CD4-positive, alpha-beta T cell treated with Interleukin-17A for 4 hours (primary cell): Measurements from ENCODE around the gene NRSN2.

Experiments used
- DNase-seq: peaks from one replicate; pipeline ENCODE4 v3.0.0-alpha.2; 2020; ENCODE audit warnings: mixed read lengths

The NRSN2 gene, protein sequence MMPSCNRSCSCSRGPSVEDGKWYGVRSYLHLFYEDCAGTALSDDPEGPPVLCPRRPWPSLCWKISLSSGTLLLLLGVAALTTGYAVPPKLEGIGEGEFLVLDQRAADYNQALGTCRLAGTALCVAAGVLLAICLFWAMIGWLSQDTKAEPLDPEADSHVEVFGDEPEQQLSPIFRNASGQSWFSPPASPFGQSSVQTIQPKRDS

GRCh38 chr20:346640-347316, at the start of gene NRSN2:
NRSN2 (plus strand) TSS chr20:347111; CDS start chr20:349644, 2,533 bp downstream.
- DNase-seq = peak; percentile 45

DNA sequence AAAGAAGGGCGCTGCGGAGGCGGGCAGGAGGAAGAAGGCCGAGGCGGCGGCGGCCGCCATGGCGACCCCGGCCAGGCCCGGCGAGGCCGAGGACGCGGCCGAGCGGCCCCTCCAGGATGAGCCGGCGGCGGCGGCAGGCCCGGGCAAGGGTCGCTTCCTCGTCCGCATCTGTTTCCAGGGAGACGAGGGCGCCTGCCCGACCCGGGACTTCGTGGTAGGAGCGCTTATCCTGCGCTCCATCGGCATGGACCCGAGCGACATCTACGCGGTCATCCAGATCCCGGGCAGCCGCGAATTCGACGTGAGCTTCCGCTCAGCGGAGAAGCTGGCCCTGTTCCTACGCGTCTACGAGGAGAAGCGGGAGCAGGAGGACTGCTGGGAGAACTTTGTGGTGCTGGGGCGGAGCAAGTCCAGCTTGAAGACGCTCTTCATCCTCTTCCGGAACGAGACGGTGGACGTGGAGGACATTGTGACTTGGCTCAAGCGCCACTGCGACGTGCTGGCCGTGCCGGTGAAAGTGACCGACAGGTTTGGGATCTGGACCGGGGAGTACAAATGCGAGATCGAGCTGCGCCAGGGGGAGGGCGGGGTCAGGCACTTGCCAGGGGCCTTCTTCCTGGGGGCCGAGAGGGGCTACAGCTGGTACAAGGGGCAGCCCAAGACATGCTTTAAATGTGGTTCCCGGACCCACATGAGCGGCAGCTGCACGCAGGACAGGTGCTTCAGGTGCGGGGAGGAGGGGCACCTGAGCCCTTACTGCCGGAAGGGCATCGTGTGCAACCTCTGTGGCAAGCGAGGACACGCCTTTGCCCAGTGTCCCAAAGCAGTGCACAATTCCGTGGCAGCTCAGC, 48.8 kb upstream of the NRSN2 start:
- DNase-seq = peak; percentile 60

GRCh38 chr20:298776-299391, 48.0 kb upstream of the NRSN2 start:
- DNase-seq = no peak

DNA sequence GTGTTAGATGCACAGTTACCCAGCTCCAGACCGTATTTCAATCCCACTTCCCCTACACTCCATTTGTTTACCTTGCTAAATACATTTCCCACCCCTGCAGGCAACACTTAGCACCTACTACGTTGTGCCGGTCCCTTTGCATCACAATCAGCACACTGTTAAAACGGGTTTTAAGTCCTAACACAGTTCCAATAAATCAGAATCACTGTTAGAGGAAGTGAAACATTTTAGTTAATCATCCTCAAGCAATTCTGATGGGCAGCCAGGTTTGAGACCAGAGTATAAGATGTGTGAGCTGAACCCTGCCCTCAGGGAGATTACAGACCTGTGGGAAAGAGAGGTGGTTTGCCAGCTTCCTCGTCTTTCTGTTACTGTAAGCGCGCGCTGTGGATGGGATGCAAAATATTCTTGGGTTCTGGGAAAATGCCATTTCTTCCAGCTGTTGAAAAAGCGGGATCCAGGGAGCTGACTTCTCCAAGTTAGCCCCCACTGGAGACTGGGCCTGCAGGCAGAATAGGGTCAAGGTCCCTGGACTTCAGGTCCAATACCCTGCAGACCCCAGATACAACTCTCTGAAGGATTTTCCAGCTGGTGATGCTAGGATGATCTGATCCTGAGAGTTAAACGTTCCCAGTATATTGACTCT, 46.4 kb upstream of the NRSN2 start:
- no peak for DNase-seq

GRCh38 chr20:301886-302848, 44.7 kb upstream of the NRSN2 start:
- DNase-seq = no peak

- DNase-seq = no peak
These were observed 41.2 kb upstream of the NRSN2 start for GRCh38 chr20:305745-306144.

DNA sequence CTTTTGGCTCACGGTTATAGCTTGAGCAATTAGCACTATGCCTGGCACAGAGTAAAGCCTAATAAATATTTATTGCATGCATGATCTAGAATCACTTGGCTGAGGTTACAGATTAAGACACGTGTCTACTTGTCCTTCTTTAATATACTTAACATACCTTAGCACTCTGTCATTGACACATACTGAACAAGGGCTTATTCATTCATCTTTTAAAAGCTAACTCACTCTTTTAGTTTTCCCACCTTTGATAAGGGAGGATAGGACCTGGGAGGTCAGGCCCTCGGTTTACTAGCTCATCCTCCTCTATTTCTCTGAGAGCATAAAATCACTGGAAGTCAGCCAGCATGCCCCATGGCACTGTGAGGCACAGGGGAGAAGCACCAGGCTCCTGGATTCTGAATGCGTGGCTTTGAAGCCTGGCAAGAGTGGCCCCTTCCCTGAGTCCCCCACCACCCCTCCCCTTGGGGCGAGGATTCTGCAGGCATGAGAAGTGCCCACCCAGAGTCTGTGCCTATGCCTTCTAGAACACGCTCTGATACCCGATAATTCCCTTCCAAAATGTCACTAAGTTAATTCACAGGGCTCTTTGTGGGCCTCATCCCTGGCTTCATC, 38.4 kb upstream of the NRSN2 start:
- DNase-seq = no peak

GRCh38 chr20:309306-309840, 37.5 kb upstream of the NRSN2 start:
- DNase-seq = no peak

DNA sequence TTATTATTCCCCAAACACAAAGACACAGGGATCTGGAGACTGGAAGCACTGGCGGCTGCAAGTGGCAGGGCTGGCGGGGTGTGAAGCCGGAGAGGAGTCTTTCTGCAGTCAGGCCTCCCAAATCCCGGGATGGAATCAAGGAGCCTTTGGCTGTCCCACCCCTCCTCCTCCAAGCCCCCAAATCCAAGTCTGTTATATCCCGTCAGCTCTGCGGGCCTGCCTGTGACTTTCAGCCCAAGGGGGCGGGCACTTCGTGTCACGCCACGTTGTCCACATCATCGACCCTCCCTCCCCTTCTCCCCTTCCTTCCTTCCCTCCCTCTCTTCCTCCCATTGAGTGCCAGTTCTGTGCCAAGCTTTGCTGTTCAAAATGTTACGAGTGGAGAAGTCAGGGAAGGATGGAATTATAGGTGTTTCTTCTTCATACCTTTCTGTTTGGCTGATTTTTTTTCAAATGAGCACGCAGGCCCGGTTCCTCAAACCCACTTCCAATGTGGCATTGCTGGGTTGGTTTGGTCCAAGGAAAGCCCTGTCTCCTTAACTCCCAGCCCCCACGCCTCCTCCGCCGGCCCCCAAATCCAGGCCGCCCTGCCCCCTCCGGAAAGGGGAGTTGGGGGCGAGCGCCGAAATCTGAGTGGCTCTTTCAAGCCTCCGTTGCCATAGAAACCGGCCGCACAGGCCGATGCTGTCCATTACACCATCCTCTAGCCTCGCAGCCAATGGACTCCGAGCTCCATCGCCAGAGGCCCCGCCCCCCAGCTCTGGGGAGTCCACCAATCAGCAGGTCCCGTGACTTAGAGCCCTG, 36.9 kb upstream of the NRSN2 start:
- peak; percentile 87 for DNase-seq

- DNase-seq = no peak
These were observed 36.3 kb upstream of the NRSN2 start for GRCh38 chr20:310645-311044.

DNA sequence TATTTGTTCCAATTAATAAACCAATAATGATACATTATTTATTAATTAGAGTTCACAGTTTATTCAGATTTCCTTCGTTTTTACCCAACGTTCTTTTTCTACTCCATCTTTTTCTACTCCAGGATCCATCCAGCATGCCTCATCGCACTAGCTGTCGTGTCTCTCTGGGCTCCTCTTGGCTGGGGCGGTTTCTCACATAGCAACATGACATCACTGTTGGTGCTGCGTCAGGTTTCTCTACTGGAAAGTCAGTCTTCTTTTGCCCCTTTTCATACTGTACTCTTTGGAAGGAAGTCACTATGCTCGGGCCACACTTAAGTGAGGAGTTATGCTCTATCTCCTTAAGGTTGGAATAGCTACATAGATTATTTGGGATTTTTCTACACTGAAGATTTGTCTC, 35.3 kb upstream of the NRSN2 start:
- DNase-seq = no peak

DNA sequence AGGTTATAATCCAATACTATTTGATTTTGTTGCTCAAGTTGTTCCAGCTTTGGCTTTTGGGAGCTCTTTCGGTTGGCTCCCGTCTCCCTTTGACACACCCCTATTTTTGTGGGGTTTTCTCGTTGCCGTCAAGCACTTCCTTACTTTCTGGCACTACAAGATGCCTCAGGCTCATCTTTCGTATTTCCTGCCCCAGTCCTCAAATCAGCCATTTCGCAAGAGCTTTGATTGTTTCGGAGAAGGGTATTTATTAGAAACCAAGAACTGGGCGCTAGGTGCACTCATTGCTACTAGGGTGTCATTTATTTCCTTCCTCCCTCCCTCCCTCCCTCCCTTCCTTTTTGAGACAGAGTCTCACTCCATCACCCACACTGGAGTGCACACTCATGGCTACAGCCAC, 34.8 kb upstream of the NRSN2 start:
- no peak for DNase-seq

DNA sequence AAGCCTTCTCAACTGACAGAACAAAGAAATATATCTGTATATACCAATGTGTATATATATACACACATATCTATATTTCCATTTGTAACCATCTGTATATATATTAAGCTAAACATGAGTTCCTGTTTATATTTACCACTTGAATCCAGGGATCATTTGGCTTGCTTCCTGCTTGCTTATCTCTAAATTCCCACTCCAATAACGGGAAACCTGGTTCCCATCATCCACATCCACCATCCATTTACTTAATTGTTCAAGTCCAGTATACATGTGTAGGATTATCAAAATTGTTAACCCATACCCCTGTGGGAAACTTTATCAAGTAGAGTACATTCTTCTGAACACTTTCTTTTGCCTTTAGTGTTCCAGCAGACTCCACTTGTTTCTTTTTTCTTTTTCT, 34.0 kb upstream of the NRSN2 start:
- no peak for DNase-seq

GRCh38 chr20:313402-313801, 33.5 kb upstream of the NRSN2 start:
- DNase-seq = no peak

GRCh38 chr20:313948-314347, 33.0 kb upstream of the NRSN2 start:
- no peak for DNase-seq

DNA sequence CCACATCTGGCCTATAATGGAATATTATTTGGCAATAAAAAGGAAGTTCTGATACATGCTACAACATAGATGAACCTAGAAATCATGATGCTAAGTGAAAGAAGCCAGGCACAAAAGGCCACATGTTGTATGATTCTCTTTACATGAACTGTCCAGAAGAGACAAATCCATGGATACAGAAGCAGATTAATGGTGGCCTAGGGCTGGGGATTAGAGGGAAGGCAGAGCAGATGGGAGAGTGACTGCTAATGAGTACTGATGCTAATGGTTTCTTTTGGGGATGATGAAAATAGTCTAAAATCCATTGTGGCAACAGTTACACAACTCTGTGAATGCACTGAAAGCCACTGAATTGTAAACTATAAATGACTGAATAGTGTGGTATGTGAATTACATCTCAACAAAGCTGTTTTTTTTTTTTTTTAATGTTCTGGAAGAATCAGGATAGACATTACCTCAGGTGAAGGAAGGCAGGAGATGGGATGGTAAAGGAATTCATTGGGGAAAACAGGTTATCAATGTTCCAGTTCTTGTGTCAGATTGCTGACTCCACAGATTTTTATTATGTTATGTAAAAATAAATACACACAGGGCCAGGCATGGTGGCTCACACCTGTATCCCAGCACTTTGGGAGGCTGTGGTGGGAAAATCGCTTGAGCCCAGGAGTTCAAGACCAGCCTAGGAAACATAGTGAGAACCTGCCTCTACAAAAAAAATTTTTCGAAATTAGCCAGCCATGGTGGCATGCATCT, 30.4 kb upstream of the NRSN2 start:
- no peak for DNase-seq

DNA sequence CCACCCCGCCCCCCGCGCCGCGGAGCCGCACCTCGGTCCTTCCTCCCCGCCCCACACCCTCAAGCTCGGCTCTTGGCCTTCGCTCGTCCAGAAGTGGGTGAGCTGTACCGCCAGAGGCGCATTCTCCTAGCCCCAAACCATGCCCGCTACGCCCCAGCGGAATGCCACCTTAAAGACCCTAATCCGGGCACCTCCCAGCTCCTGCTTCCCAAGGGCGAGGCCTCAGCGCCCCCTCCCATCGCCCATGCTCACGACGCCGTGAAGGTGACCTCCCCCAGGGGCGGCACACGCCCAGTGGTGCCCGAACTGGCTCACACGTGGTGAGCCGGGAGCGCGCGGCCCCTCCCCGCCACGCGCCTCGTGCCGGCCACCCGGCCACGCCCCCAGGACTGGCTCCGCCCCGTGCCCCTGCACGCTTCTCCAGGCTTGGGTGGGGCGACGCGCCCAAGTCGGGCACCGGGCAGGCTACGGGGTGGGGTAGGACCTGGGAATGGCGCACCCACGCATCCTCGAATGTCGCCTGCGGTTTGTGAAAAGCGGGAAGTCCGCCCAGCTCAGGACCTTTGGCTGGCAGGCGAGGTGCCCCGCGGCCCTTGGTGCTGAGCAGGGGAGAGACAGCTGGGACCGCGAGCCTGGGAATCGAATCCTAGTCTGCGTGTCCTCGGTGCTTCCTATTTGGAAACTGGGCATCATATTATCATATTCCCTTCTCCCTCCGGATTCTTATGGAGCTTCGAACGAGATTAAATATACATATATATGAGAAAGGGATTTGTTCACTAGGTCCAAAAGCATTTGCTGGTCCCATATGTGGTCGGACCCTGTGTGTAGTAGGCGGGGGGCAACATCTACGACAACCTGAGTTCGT, 22.5 kb upstream of the NRSN2 start:
- peak; percentile 97 for DNase-seq
